ENCODE data around the gene MYO3B. TPM values are rescaled to one million over a fixed set of nuclear protein-coding genes. Genes with fewer than 3 reads are reported as not detected.
"Not testable (repeated sequence)": the region's sequence is repeated elsewhere in the genome, so short reads cannot be mapped to it uniquely, and the experiment has no call there.

MYO3B gene
- total and polyA plus RNA-seq, 2 donors (not counting 3 experiments of a cell fraction or from before 2014, with no cell fraction given): 0.03 TPM; not detected in 1

DNA sequence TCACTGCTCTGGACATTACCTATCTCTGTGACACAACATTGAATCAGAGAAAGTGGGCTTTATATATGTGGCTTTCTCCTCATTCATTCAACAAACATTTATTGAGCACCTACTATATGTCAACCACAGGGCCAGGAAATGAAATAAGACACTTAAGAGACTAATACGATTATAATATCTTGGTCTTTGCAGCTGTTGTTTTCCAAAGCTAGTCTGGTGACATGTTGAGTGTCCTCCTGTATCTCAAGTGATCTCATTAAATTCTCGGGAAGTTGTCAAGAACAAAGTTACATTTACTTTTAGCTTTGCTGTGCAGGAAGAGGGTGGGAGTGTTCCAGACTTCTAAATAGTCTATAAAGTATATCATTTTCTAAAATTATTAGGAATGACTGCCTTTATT is 372.6 kb downstream of the MYO3B start:
- Histone ChIP-seq H4K20me1 (replicated peaks; ENCODE audit: control insufficient read depth, extremely low read depth, insufficient read depth, low read length) (no peaks in the 10 kb centered on the region), H3K27me3 (ENCODE audit: control insufficient read depth in 2 of 2, insufficient read depth in 2 of 2, low read length in 2 of 2) (peaks cover 0 to 2% of the 10 kb centered on the region in 2 experiments), H3K27ac (ENCODE audit: insufficient read depth, low read depth, low read length) (no peak overlapping the region), H3K4me1 (ENCODE audit: control insufficient read depth, extremely low read depth, insufficient read depth, low read length) (peaks cover 9% of the 10 kb centered on the region), H3K9me1 (replicated peaks; ENCODE audit: control insufficient read depth, extremely low read depth, insufficient read depth, low read length) (no peaks in the 10 kb centered on the region), H3K79me2 (ENCODE audit: control insufficient read depth, insufficient read depth, low read length) (no peaks in the 10 kb centered on the region), H3K4me3 (replicated peaks in 1 of 3; ENCODE audit: insufficient read depth in 1 of 3, low read depth in 1 of 3, low read length in 3 of 3) (no peak overlapping the region), H2AFZ (ENCODE audit: low read depth, low read length) (no peak overlapping the region), H3K36me3 (ENCODE audit: control insufficient read depth in 2 of 2, extremely low read depth in 1 of 2, insufficient read depth in 2 of 2, low read length in 2 of 2) (no peaks in the 10 kb centered on the region), H3K9me3 (replicated peaks; ENCODE audit: control insufficient read depth, insufficient read depth, low read length) (no peaks in the 10 kb centered on the region), H3K9ac (replicated peaks; ENCODE audit: extremely low read depth, insufficient read depth, low read length) (no peak overlapping the region), H3K4me2 (ENCODE audit: insufficient read depth, low read length) (no peak overlapping the region)
- DNase-seq (ENCODE audit: low read depth, low spot score) (no peak), FAIRE-seq (no peak)
- ChIA-PET POLR2A (no interaction called here), CTCF (no interaction called here)
- BruUV-seq (replicated peaks): no TSS peak
- dilution Hi-C loops (cut with MboI; ENCODE audit: extremely low pct_ligation_motif_present, low sequenced_read_pairs): no loop called here
- TF ChIP-seq EZH2 (IDR thresholded peaks at IDR 0.05; ENCODE audit: borderline replicate concordance, low read depth, low read length, severe bottlenecking) (no peak), MYC (IDR thresholded peaks at IDR 0.05; ENCODE audit: low read depth, low read length) (no peak), GATA2 (IDR thresholded peaks at IDR 0.05; ENCODE audit: insufficient read depth, insufficient read length, low read depth, low read length) (no peak), POLR2A (IDR thresholded peaks at IDR 0.05; ENCODE audit: low read depth, low read length) (no peak), JUN (IDR thresholded peaks at IDR 0.05; ENCODE audit: borderline replicate concordance, insufficient read depth, insufficient read length, low read depth) (no peak), POLR2AphosphoS5 (IDR thresholded peaks at IDR 0.05; ENCODE audit: insufficient read depth, low read depth, low read length) (no peak), FOS (IDR thresholded peaks at IDR 0.05; ENCODE audit: borderline replicate concordance, insufficient read depth, low read length) (no peak)
- TF ChIP-seq, protein P1, sequence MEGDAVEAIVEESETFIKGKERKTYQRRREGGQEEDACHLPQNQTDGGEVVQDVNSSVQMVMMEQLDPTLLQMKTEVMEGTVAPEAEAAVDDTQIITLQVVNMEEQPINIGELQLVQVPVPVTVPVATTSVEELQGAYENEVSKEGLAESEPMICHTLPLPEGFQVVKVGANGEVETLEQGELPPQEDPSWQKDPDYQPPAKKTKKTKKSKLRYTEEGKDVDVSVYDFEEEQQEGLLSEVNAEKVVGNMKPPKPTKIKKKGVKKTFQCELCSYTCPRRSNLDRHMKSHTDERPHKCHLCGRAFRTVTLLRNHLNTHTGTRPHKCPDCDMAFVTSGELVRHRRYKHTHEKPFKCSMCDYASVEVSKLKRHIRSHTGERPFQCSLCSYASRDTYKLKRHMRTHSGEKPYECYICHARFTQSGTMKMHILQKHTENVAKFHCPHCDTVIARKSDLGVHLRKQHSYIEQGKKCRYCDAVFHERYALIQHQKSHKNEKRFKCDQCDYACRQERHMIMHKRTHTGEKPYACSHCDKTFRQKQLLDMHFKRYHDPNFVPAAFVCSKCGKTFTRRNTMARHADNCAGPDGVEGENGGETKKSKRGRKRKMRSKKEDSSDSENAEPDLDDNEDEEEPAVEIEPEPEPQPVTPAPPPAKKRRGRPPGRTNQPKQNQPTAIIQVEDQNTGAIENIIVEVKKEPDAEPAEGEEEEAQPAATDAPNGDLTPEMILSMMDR (IDR thresholded peaks at IDR 0.05; ENCODE audit: extremely low read depth in 1 of 2, insufficient read depth in 1 of 2, low read depth in 1 of 2, low read length in 2 of 2): no peak
- TF ChIP-seq, protein P2, sequence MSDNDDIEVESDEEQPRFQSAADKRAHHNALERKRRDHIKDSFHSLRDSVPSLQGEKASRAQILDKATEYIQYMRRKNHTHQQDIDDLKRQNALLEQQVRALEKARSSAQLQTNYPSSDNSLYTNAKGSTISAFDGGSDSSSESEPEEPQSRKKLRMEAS (IDR thresholded peaks at IDR 0.05; ENCODE audit: insufficient read depth, insufficient read length): no peak
- intact Hi-C loops (cut with micrococcal nuclease): no loop called here

DNA sequence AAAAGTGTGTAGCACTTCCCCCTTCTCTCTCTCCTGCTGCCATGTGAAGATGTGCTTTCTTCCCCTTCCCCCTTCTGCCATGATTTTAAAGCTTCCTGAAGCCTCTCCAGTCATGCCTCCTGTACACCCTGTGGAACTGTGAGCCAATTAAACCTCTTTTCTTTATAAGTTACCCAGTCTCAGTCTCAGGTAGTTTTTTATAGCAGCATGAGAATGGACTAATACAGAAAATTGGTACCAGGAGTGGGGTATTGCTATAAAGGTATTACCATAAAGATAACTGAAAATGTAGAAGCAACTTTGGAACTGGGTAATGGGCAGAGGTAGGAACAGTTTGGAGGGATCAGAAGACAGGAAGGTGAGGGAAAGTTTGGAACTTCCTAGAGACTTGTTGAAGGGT is 374.0 kb downstream of the MYO3B start:
- H3K9me3 ChIP-seq (replicated peaks; ENCODE audit: control insufficient read depth, insufficient read depth, low read length); H3K4me3 ChIP-seq (replicated peaks in 1 of 3; ENCODE audit: insufficient read depth in 1 of 3, low read depth in 1 of 3, low read length in 3 of 3); H3K36me3 ChIP-seq (ENCODE audit: control insufficient read depth in 2 of 2, extremely low read depth in 1 of 2, insufficient read depth in 2 of 2, low read length in 2 of 2); FAIRE-seq; H3K27me3 ChIP-seq (ENCODE audit: control insufficient read depth in 2 of 2, insufficient read depth in 2 of 2, low read length in 2 of 2); H4K20me1 ChIP-seq (replicated peaks; ENCODE audit: control insufficient read depth, extremely low read depth, insufficient read depth, low read length); intact Hi-C loops (cut with micrococcal nuclease); DNase-seq (ENCODE audit: low read depth, low spot score); POLR2A ChIA-PET; dilution Hi-C loops (cut with MboI; ENCODE audit: extremely low pct_ligation_motif_present, low sequenced_read_pairs); H3K4me1 ChIP-seq (ENCODE audit: control insufficient read depth, extremely low read depth, insufficient read depth, low read length); H3K9me1 ChIP-seq (replicated peaks; ENCODE audit: control insufficient read depth, extremely low read depth, insufficient read depth, low read length); CTCF ChIA-PET; H2AFZ ChIP-seq (ENCODE audit: low read depth, low read length); H3K79me2 ChIP-seq (ENCODE audit: control insufficient read depth, insufficient read depth, low read length); H3K27ac ChIP-seq (ENCODE audit: insufficient read depth, low read depth, low read length); H3K4me2 ChIP-seq (ENCODE audit: insufficient read depth, low read length); BruUV-seq (replicated peaks); H3K9ac ChIP-seq (replicated peaks; ENCODE audit: extremely low read depth, insufficient read depth, low read length): not testable (repeated sequence)
